C4-2B (cell line): Measurements from ENCODE around the gene NAP1L4.

Experiments used
- H3K27ac ChIP-seq: fragments of 450-650 bp; 2 replicates; pipeline ENCODE4 v1.5.1; 2017
- ZFX ChIP-seq: fragments of 450-650 bp; IDR thresholded peaks from 2 replicates; pipeline ENCODE4 v1.6.1; 2017
- TF ChIP-seq, protein P1 (sequence below): fragments of 450-650 bp; conservative IDR thresholded peaks from 2 replicates; pipeline ENCODE4 v1.5.1; 2017; ENCODE audit warnings: mild to moderate bottlenecking

NAP1L4 gene

DNA sequence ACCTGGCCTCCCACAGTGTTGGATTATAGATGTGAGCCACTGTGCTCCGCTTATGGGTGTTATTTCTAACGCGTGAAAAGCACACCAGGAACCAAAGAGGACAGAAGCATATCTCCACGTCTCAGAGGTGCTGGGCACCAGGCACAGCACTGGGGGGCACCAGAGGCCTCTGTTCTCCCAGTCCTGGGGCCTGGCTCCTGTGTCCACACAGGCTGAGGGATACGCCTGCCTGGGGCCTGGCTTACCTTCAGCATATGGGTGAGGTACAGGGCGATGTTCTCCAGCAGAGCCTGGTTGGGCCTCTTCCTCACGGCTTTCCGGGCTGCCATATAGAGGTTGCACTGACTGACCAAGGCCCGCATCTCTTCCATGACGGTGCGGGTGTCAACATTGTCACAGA lies 24.7 kb upstream of the NAP1L4 start:
- no peak overlapping the region for H3K27ac ChIP-seq
- TF ChIP-seq, protein P1, sequence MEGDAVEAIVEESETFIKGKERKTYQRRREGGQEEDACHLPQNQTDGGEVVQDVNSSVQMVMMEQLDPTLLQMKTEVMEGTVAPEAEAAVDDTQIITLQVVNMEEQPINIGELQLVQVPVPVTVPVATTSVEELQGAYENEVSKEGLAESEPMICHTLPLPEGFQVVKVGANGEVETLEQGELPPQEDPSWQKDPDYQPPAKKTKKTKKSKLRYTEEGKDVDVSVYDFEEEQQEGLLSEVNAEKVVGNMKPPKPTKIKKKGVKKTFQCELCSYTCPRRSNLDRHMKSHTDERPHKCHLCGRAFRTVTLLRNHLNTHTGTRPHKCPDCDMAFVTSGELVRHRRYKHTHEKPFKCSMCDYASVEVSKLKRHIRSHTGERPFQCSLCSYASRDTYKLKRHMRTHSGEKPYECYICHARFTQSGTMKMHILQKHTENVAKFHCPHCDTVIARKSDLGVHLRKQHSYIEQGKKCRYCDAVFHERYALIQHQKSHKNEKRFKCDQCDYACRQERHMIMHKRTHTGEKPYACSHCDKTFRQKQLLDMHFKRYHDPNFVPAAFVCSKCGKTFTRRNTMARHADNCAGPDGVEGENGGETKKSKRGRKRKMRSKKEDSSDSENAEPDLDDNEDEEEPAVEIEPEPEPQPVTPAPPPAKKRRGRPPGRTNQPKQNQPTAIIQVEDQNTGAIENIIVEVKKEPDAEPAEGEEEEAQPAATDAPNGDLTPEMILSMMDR: no peak
- TF ChIP-seq ZFX: no peak

DNA sequence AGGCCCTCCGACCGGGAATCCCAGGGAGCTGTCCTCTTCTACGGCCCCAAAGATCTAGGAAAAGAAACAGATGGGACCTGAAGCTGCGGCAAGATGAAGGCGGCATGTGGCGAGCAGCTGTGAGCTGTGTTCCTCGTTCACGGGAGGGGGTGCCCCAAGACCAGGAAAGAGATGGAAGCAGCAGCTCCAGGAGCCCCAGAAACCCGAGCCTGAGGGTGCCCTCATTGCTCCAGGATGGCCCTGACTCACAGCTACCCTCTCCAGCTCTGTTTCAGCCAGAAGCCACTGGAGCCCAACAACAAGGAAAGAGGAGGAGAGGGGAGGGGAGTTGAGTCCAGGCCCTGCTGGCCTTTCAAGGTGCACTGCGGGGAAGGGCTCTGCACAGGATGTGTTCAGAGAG lies 23.7 kb upstream of the NAP1L4 start:
- no peak overlapping the region for H3K27ac ChIP-seq
- no peak for TF ChIP-seq ZFX
- TF ChIP-seq, protein P1: no peak

DNA sequence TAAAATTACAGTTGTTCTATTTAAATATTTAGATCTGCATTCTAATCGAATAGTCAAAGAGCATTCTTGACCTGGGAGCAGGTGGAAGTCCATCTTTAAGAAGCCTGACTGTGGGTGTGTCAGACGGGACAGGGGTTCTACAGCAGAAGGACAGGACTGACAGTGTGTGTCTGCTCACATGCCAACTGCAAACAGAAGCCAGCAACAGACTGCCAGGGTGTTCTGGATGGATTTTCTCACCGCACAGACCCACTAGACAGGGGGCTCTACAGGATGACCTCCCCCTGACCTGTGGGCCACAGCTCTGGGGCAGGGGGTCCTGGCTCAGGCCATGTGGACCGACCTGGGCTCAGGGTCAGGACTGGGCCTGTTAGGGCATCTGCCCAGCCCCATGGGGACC lies 22.8 kb upstream of the NAP1L4 start:
- no peak overlapping the region for H3K27ac ChIP-seq
- TF ChIP-seq, protein P1: no peak
- no peak for TF ChIP-seq ZFX

DNA sequence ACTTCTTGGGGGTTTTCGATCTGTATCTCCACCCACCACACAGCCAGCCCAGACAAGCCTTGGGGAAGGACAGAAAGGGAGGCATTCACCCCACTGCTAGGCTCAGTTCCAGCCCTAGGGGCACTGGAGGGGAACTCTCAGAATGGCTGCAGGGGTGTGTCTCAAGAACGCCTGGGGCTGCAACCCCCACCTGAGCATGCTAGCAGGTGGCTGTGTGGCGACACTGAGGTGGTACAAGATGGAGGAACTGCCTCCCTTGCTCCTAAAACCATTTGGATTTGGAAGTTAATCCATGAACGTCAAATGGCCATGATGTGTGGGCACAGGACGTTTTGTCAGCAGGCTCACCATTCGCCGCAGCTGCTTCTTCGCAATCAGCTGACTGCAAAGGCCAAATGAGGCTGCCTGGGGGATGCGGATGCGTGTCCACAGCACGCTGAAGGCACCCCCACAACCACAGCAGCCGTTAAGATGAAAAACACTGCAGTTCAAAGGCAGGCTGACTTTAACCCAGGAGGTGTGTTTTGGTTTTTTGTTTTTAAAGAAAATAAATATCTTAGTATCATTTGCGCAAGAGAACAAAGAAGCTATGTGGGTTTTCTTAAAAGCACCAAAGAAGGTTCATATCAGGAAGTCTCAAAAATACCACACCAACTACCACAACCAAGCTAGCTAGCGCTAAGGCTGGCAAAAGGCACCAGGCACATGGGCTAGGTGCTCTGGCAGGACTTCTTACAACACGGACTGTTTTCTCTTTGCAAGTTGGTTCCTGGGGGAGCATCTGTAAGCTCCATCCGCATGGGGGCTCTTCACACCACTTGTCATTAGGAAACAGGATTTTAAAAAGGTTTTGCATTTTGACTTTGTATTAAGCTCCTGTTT lies 22.2 kb upstream of the NAP1L4 start:
- no peak overlapping the region for H3K27ac ChIP-seq
- TF ChIP-seq ZFX: no peak
- TF ChIP-seq, protein P1: no peak

GRCh38 chr11:3011891-3012885 lies 20.1 kb upstream of the NAP1L4 start:
- TF ChIP-seq, protein P1: no peak
- no peak for TF ChIP-seq ZFX

GRCh38 chr11:3010521-3011275 lies 18.6 kb upstream of the NAP1L4 start:
- no peak for TF ChIP-seq ZFX
- H3K27ac ChIP-seq: no peak overlapping the region

More at GRCh38 chr11:3011891-3012885, 20.1 kb upstream of the NAP1L4 start:
- H3K27ac ChIP-seq: no peak overlapping the region

DNA sequence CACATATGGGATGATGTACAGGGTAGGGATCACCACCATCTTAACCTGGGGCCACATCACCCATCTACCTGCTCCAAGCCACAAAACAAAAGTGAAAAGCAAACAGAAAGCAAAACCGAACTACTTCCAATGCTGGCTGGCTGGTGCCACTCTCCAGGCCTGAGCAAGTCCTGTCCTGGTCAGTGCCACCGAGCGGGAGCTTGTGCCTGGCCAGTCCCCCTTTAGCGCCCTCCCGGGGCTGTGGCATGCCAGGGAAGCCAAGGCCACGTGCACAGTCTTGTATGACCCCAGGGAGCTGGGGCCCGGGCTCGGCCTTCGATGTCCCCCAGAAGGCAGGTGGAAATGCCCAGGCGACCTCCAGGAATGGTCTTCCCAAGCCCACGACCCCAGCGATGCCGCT lies 17.9 kb upstream of the NAP1L4 start:
- TF ChIP-seq ZFX: no peak
- TF ChIP-seq, protein P1: no peak
- no peak overlapping the region for H3K27ac ChIP-seq
